Measurements from ENCODE around the gene ZDHHC18.

ZDHHC18 gene, protein sequence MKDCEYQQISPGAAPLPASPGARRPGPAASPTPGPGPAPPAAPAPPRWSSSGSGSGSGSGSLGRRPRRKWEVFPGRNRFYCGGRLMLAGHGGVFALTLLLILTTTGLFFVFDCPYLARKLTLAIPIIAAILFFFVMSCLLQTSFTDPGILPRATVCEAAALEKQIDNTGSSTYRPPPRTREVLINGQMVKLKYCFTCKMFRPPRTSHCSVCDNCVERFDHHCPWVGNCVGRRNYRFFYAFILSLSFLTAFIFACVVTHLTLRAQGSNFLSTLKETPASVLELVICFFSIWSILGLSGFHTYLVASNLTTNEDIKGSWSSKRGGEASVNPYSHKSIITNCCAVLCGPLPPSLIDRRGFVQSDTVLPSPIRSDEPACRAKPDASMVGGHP

DNA sequence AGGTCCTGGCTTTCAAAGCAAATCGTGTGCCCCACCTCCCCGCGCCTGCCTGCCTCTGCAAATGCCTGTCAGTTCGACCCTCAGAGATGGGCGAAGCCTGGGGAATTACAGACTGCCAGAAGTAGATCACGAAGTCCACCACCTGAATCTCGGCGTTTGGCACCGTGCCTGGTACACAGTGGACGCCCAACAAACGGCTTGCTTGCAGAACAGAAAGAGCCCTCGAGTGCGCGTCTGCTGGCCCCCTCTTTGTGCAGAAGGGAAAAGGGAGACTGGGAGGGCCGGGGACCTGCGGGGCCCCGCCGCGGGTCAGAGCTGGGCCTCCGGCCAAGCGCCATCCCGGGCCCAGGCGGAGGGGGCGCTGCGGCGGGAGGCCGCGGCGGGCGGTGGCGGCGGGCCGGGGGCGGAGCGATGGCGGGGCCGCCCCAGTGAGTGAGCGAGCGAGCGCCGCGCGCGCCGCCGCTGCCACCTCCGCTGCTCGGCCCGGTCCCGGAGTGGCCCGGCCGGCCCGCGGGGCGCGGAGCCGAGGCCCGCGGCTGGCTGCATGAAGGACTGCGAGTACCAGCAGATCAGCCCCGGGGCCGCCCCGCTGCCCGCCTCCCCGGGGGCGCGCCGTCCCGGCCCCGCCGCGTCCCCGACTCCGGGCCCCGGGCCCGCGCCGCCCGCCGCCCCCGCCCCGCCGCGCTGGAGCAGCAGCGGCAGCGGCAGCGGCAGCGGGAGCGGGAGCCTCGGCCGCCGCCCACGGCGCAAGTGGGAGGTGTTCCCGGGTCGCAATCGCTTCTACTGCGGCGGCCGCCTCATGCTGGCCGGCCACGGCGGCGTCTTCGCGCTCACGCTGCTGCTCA, at the start of gene ZDHHC18:
Gene ZDHHC18 (plus strand): TSS at position 428 of the 845 bp plus-strand sequence. CDS start 117 bp downstream, at position 545.
- Histone ChIP-seq H3K27ac (ENCODE audit: low read depth in 2 of 2, low read length in 2 of 2) (peak within 1 kb of the TSS; percentile 66 to 80), H3K4me1 (ENCODE audit: control insufficient read depth in 2 of 2, insufficient read depth in 2 of 2, low read length in 2 of 2) (peaks cover 27 to 35% of the 10 kb centered on the region in 2 donors), H3K9me3 (ENCODE audit: control insufficient read depth in 2 of 2, low read length in 2 of 2) (no peaks in the 10 kb centered on the region), H3K4me3 (ENCODE audit: low read length in 2 of 2) (peak within 1 kb of the TSS; percentile 67 to 80), H3K27me3 (ENCODE audit: control insufficient read depth in 2 of 2, insufficient read depth in 2 of 2, low read length in 2 of 2) (no peaks in the 10 kb centered on the region), H3K9ac (ENCODE audit: low read depth in 1 of 2, low read length in 2 of 2) (peak within 1 kb of the TSS; percentile 70 to 87), H3K36me3 (ENCODE audit: control insufficient read depth in 2 of 2, insufficient read depth in 2 of 2, low read length in 2 of 2) (peaks cover 0 to 3% of the 10 kb centered on the region in 2 donors)

DNA sequence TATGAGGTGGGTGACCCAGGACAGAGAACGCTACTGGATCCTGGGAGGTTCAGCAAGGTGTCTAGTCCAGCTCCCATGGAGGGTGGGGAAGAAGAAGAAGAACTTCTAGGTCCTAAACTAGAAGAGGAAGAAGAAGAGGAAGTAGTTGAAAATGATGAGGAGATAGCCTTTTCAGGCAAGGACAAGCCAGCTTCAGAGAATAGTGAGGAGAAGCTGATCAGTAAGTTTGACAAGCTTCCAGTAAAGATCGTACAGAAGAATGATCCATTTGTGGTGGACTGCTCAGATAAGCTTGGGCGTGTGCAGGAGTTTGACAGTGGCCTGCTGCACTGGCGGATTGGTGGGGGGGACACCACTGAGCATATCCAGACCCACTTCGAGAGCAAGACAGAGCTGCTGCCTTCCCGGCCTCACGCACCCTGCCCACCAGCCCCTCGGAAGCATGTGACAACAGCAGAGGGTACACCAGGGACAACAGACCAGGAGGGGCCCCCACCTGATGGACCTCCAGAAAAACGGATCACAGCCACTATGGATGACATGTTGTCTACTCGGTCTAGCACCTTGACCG, 47.3 kb upstream of the ZDHHC18 start:
- Histone ChIP-seq H3K4me3 (ENCODE audit: low read length in 2 of 2) (no peak overlapping the region), H3K27ac (ENCODE audit: low read depth in 2 of 2, low read length in 2 of 2) (no peak overlapping the region), H3K4me1 (ENCODE audit: control insufficient read depth in 2 of 2, insufficient read depth in 2 of 2, low read length in 2 of 2) (peaks cover 11 to 13% of the 10 kb centered on the region in 2 donors), H3K9ac (ENCODE audit: low read depth in 1 of 2, low read length in 2 of 2) (no peak overlapping the region), H3K27me3 (ENCODE audit: control insufficient read depth in 2 of 2, insufficient read depth in 2 of 2, low read length in 2 of 2) (no peaks in the 10 kb centered on the region), H3K36me3 (ENCODE audit: control insufficient read depth in 2 of 2, insufficient read depth in 2 of 2, low read length in 2 of 2) (peaks cover 59 to 64% of the 10 kb centered on the region in 2 donors), H3K9me3 (ENCODE audit: control insufficient read depth in 2 of 2, low read length in 2 of 2) (no peaks in the 10 kb centered on the region)

DNA sequence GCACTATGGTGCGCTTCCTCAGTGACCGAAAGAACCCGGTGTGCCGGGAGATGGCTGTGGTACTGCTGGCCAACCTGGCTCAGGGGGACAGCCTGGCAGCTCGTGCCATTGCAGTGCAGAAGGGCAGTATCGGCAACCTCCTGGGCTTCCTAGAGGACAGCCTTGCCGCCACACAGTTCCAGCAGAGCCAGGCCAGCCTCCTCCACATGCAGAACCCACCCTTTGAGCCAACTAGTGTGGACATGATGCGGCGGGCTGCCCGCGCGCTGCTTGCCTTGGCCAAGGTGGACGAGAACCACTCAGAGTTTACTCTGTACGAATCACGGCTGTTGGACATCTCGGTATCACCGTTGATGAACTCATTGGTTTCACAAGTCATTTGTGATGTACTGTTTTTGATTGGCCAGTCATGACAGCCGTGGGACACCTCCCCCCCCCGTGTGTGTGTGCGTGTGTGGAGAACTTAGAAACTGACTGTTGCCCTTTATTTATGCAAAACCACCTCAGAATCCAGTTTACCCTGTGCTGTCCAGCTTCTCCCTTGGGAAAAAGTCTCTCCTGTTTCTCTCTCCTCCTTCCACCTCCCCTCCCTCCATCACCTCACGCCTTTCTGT, 46.0 kb upstream of the ZDHHC18 start:
- Histone ChIP-seq H3K36me3 (ENCODE audit: control insufficient read depth in 2 of 2, insufficient read depth in 2 of 2, low read length in 2 of 2) (peaks cover 47 to 52% of the 10 kb centered on the region in 2 donors), H3K4me1 (ENCODE audit: control insufficient read depth in 2 of 2, insufficient read depth in 2 of 2, low read length in 2 of 2) (peaks cover 20 to 23% of the 10 kb centered on the region in 2 donors), H3K4me3 (ENCODE audit: low read length in 2 of 2) (no peak overlapping the region)

DNA sequence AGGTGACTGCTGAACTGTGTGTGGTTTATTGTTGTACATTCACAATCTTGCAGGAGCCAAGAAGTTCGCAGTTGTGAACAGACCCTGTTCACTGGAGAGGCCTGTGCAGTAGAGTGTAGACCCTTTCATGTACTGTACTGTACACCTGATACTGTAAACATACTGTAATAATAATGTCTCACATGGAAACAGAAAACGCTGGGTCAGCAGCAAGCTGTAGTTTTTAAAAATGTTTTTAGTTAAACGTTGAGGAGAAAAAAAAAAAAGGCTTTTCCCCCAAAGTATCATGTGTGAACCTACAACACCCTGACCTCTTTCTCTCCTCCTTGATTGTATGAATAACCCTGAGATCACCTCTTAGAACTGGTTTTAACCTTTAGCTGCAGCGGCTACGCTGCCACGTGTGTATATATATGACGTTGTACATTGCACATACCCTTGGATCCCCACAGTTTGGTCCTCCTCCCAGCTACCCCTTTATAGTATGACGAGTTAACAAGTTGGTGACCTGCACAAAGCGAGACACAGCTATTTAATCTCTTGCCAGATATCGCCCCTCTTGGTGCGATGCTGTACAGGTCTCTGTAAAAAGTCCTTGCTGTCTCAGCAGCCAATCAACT, 45.2 kb upstream of the ZDHHC18 start:
- Histone ChIP-seq H3K27me3 (ENCODE audit: control insufficient read depth in 2 of 2, insufficient read depth in 2 of 2, low read length in 2 of 2) (no peaks in the 10 kb centered on the region), H3K4me3 (ENCODE audit: low read length in 2 of 2) (no peak overlapping the region), H3K27ac (ENCODE audit: low read depth in 2 of 2, low read length in 2 of 2) (no peak overlapping the region), H3K36me3 (ENCODE audit: control insufficient read depth in 2 of 2, insufficient read depth in 2 of 2, low read length in 2 of 2) (peaks cover 44 to 45% of the 10 kb centered on the region in 2 donors), H3K4me1 (ENCODE audit: control insufficient read depth in 2 of 2, insufficient read depth in 2 of 2, low read length in 2 of 2) (peaks cover 29 to 31% of the 10 kb centered on the region in 2 donors), H3K9me3 (ENCODE audit: control insufficient read depth in 2 of 2, low read length in 2 of 2) (no peaks in the 10 kb centered on the region), H3K9ac (ENCODE audit: low read depth in 1 of 2, low read length in 2 of 2) (no peak overlapping the region)

More for the DNA sequence above, 46.0 kb upstream of the ZDHHC18 start:
- no peaks in the 10 kb centered on the region for H3K27me3 ChIP-seq (ENCODE audit: control insufficient read depth in 2 of 2, insufficient read depth in 2 of 2, low read length in 2 of 2)
- no peaks in the 10 kb centered on the region for H3K9me3 ChIP-seq (ENCODE audit: control insufficient read depth in 2 of 2, low read length in 2 of 2)
- H3K9ac ChIP-seq (ENCODE audit: low read depth in 1 of 2, low read length in 2 of 2): no peak overlapping the region
- H3K27ac ChIP-seq (ENCODE audit: low read depth in 2 of 2, low read length in 2 of 2): no peak overlapping the region

DNA sequence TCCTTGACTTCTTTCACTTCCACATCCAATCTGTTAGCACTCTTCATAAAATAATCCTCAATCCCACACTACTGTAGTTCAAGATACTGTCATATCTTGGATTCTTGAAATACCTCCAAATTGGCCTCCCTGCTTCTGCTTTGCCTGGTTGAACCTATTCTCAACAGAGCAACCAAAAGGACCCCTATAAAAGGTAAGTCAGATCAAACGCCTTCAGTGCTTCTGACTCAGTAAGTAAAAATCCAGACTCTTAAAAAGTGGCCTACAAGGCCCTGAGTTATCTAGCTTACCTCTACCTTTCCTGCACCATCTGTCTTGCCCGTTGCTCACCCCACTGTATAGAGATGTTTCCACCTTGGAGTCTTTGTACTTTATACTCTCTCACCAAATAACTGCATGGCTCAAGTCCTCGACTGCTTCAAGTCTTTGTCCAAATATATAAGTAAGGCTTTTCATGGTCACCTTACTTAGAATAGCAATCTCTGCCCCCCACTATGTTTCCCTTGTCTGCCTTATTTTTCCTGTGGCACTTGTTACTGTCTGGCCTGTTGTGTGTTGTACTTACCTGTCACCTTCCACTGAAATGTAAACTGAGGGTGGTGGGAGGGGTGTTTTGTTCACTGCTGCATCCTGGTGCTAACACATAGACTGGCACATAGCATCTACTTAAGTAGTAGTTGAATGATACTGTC, 43.8 kb upstream of the ZDHHC18 start:
- peaks cover 33 to 38% of the 10 kb centered on the region in 2 donors for H3K36me3 ChIP-seq (ENCODE audit: control insufficient read depth in 2 of 2, insufficient read depth in 2 of 2, low read length in 2 of 2)
- no peak overlapping the region for H3K9ac ChIP-seq (ENCODE audit: low read depth in 1 of 2, low read length in 2 of 2)
- H3K4me3 ChIP-seq (ENCODE audit: low read length in 2 of 2): no peak overlapping the region
- H3K27me3 ChIP-seq (ENCODE audit: control insufficient read depth in 2 of 2, insufficient read depth in 2 of 2, low read length in 2 of 2): no peaks in the 10 kb centered on the region
- H3K27ac ChIP-seq (ENCODE audit: low read depth in 2 of 2, low read length in 2 of 2): no peak overlapping the region
- H3K4me1 ChIP-seq (ENCODE audit: control insufficient read depth in 2 of 2, insufficient read depth in 2 of 2, low read length in 2 of 2): peaks cover 37 to 43% of the 10 kb centered on the region in 2 donors
- H3K9me3 ChIP-seq (ENCODE audit: control insufficient read depth in 2 of 2, low read length in 2 of 2): no peaks in the 10 kb centered on the region

DNA sequence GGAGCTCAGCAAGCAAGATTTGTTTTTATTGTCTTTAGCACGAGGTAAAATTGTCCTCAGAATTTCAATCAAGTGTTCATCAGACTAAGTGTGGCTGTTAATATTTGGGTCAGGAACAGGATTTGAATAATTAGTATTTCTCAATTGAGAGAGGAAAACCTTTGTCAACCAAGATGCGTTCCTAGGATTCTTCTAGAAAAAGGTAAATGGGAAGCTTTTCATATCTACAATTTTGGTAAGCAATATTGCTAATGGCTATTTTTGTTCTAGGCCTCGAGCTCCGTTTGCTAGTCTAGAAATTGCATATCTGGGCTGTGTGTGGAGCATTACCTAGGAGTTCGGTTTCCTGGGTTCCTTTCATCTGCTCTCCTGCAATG, 42.9 kb upstream of the ZDHHC18 start:
- Histone ChIP-seq H3K4me3 (ENCODE audit: low read length in 2 of 2) (peak overlapping the region in 1 of 2 donors; percentile 34), H3K27ac (ENCODE audit: low read depth in 2 of 2, low read length in 2 of 2) (peak overlapping the region; percentile 55 to 66), H3K36me3 (ENCODE audit: control insufficient read depth in 2 of 2, insufficient read depth in 2 of 2, low read length in 2 of 2) (peaks cover 28 to 29% of the 10 kb centered on the region in 2 donors), H3K9me3 (ENCODE audit: control insufficient read depth in 2 of 2, low read length in 2 of 2) (no peaks in the 10 kb centered on the region), H3K27me3 (ENCODE audit: control insufficient read depth in 2 of 2, insufficient read depth in 2 of 2, low read length in 2 of 2) (no peaks in the 10 kb centered on the region), H3K9ac (ENCODE audit: low read depth in 1 of 2, low read length in 2 of 2) (peak overlapping the region in 1 of 2 donors; percentile 18), H3K4me1 (ENCODE audit: control insufficient read depth in 2 of 2, insufficient read depth in 2 of 2, low read length in 2 of 2) (peaks cover 43% of the 10 kb centered on the region in 2 donors)

DNA sequence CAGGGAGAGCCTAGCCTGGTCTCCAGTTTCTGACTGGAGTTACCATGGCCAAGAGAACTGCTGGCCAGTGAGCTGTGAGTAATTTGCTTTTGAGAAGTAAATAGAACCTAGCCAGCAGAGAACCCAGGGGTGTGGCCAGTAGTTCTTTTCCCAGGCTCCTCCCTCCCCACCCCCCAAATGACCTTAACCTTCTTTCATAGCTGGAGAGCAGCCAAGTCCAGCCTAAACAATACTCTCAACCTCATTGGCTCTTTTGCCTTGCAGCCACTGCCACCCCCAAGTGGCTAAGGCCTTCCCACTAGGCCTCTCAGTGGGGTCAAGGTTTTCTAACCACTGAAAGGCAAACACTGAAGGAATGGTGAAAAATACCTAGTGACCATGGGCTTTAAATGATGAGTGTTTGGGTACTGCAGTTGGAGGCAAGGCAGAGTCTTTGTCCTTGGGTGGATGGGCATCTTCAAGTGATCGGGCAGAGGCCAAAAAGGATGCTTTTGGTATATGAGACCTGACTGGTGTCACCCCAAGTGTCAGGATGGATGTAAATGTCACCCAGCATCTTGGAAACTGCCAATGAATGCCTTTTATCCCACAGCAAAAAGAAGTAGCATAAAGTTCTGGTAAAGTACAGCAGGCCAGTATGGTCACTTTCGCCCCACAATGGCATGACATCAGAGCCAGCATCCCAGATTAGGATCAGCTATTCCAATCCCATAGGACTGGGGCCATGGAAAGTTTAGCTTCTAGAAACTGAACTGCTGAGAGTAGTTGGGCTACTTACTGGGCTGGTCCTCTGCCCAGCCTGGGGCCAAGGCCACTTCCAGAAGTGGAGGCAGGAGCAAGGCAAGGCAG, 42.2 kb upstream of the ZDHHC18 start:
- Histone ChIP-seq H3K9me3 (ENCODE audit: control insufficient read depth in 2 of 2, low read length in 2 of 2) (no peaks in the 10 kb centered on the region), H3K36me3 (ENCODE audit: control insufficient read depth in 2 of 2, insufficient read depth in 2 of 2, low read length in 2 of 2) (peaks cover 22 to 23% of the 10 kb centered on the region in 2 donors), H3K27me3 (ENCODE audit: control insufficient read depth in 2 of 2, insufficient read depth in 2 of 2, low read length in 2 of 2) (no peaks in the 10 kb centered on the region), H3K9ac (ENCODE audit: low read depth in 1 of 2, low read length in 2 of 2) (no peak overlapping the region), H3K4me3 (ENCODE audit: low read length in 2 of 2) (peak overlapping the region in 1 of 2 donors; percentile 34), H3K4me1 (ENCODE audit: control insufficient read depth in 2 of 2, insufficient read depth in 2 of 2, low read length in 2 of 2) (peaks cover 44 to 47% of the 10 kb centered on the region in 2 donors), H3K27ac (ENCODE audit: low read depth in 2 of 2, low read length in 2 of 2) (peak overlapping the region; percentile 55 to 66)

DNA sequence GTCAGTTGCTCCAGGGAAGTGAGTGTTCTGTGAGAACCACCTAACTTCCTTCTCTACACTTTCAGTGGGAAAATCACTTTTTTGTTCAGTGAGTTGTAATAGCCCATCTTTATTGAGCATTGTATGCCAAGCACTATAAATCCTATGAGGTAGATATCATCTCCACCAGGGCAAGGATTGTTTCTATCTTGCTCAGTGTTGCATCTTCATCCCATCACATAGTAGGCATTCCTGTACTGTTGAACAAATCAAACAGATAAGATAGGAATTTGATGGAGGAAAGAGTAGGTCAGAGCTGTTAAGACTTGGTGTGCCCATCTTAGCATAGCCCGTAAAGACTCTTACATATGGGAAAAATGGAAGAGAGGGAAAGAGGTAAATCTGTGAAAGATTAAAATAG, 41.6 kb upstream of the ZDHHC18 start:
- H3K27me3 ChIP-seq (ENCODE audit: control insufficient read depth in 2 of 2, insufficient read depth in 2 of 2, low read length in 2 of 2): no peaks in the 10 kb centered on the region
- H3K9me3 ChIP-seq (ENCODE audit: control insufficient read depth in 2 of 2, low read length in 2 of 2): no peaks in the 10 kb centered on the region
- peaks cover 48 to 50% of the 10 kb centered on the region in 2 donors for H3K4me1 ChIP-seq (ENCODE audit: control insufficient read depth in 2 of 2, insufficient read depth in 2 of 2, low read length in 2 of 2)
- H3K9ac ChIP-seq (ENCODE audit: low read depth in 1 of 2, low read length in 2 of 2): no peak overlapping the region
- no peak overlapping the region for H3K4me3 ChIP-seq (ENCODE audit: low read length in 2 of 2)
- peaks cover 16 to 17% of the 10 kb centered on the region in 2 donors for H3K36me3 ChIP-seq (ENCODE audit: control insufficient read depth in 2 of 2, insufficient read depth in 2 of 2, low read length in 2 of 2)
- H3K27ac ChIP-seq (ENCODE audit: low read depth in 2 of 2, low read length in 2 of 2): peak overlapping the region; percentile 7 to 11
